HG02759 (cell line): ENCODE measurements around the gene NUP85.
"Not testable (repeated sequence)": the region's sequence is repeated elsewhere in the genome, so short reads cannot be mapped to it uniquely, and the experiment has no call there.

Source experiments
- ATAC-seq: cut with Tn5 transposase; IDR thresholded peaks from one replicate; pipeline ENCODE4 v1.9.1; 2021; ENCODE audit warnings: mild to moderate bottlenecking, moderate library complexity; ENCODE audit not compliant: unreplicated experiment

Gene NUP85

DNA sequence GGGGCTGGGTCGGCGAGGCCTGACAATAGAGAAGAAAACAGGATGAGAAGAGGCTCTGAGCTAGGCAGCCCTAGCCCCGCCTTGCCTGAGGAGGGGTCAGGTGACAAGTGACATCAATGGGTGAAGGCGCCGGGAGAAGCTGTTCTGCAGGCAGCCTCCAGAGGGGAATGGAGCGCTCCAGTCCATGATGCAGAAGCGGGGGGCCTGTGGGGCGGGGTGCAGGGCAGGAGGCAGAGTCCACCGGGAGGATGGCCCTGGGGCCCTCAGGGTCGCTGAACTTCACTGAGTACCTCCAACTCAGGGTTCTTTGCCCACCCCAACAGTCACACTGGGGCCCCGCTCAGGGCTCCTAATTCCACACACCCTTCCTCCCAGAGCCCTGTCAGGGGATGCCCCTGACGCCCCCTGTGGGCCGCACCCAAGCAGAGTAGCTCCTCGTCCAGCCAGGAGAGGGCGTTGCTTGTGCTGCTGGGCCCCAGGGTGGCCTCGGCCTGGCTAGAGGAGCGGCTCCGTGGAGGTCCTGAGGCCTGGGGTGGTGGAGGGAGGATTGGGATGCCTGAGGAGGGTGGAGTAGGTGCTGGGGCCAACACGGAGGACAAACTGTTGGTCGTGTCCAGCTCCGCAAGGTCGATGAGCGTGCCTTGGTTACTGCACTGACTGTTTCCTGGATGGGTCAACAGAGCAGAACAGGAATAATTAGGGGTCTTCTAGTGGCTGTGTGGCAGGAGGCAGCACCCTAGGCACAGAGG is 35.1 kb downstream of the NUP85 start:
- no peak for ATAC-seq

DNA sequence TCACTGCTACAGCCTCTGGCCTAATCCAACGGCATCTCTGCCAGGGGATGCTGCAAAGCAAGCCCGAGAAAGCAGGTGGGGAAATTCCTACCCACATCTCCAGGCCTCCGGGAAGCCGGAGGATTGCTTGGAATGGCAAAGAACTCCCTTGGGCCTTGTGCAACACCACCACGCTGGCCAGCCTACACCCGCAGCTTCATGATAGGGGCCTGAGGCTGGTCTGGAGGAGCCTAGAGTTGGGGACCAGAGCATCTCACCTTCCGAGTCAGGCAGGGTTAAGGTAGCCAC is 35.6 kb downstream of the NUP85 start:
- no peak for ATAC-seq

DNA sequence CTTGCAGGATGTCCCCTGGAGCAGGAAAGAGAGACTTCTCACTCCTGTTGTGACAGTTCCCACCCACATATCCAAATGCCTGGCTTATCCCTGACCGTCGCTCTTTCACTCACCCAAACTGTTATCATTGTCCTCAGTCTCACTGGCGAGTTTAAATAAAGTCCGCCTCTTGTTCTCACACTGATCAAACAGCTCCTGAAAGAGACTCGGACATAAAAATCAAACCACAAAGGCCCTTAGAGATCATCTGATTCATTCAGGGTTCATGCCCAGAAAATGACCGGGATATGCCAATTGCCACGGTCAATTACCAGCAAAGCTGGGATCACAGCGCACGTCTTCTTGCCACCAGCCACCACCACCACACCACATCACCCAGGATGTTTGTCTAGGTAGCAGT is 36.0 kb downstream of the NUP85 start:
- no peak for ATAC-seq

DNA sequence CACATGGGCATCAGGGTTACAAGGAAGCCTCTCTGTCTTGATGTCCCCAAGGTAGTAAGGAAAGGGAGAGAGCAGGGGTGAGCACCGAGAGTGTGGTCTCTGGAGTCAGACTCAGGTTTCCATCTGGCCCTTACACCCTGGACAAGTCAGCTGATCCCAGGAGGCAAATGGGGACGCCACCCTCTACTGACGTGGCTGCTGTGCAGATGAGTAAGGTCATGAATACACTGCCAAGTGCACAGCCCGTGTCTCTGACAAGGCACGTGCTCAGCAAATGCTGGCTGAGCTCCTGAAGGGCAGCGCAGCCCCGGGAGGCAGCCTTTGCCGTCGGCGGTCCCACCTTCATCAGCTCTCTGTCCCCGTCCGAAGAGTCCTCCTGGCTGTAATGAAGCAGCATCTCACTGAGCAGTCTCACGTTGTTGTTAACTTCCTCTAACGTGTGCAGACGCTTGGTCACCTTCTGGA is 36.5 kb downstream of the NUP85 start:
- no peak for ATAC-seq

DNA sequence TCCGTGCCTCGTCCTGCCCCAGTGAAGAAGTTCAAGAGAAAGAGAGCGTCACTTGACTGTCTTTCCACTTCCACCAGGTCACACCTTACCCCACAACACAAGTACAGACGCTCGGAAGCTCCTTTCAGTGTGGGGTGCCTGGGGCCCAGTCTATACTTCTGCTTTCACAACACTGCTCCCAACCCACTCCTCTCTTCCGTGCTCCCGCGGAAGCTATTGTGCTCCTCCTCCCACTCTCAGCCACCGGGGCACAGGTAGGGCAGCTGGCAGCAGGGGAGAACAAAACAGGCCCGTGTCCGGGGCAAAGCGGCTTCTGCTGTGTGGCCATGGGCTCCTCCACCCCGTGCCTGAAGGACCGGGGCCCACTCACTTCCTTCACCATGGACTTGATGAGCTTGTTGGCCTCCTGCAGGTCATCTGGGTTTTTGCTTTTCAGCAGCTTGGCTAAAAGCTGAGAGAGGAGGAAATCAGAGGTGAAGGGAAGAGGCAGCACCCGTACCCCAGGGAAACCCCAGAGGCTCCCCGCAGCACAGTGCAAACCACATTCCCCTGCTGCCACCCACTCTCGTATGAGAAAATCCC is 37.1 kb downstream of the NUP85 start:
- ATAC-seq = no peak

DNA sequence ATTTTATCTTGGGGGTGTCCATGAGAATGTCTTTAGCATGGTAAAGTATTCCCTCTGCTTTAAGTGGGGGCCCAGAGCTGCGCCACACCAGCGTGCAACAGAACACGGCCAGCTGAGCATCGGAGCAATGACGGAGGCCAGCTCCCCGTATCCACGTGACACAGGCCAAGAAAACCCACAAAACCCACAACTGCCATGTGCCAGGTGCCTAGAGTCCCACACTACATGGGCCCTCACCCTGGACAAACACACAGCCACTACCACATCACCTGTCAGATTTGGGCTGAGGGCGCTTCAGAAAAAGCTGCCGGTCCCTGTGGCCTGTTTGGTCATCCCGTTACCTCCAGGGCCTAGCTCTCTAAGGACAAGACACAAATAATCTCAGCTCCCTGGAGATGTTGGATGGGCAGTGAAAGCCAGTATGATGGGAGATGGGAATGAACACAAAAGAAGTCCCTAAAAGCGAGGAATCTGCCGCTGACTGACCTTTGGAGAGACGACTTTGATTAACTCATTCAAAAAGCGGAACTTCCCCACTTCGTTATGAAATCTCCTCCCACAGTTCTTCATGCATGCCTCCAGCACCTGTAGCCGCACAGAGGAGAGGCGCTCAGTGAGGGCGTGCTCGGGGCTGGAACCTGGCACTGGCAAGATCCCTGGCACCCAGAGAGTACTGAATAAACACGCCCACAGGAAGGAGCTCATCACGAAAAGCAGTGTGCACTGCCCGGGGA is 38.8 kb downstream of the NUP85 start:
- ATAC-seq = no peak

DNA sequence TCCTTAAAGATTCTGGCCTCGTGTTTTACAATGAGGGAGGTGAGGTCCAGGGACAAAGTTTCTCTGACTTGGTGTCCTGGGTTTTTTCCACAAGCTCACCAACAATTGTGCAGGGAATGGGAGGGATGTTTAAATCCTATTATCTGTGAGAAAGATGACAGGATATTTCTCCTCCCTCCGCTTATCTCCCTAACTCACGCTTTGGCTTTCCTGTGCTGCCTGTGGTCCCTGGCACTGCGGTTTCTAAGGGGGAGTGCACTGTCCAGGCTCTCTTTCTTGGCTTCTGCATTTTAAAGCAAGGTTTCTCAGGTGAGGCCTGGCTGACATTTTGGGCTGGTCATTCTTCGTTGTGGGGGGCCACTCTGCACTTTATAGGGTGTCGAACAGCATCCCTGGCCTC is 39.5 kb downstream of the NUP85 start:
- no peak for ATAC-seq

DNA sequence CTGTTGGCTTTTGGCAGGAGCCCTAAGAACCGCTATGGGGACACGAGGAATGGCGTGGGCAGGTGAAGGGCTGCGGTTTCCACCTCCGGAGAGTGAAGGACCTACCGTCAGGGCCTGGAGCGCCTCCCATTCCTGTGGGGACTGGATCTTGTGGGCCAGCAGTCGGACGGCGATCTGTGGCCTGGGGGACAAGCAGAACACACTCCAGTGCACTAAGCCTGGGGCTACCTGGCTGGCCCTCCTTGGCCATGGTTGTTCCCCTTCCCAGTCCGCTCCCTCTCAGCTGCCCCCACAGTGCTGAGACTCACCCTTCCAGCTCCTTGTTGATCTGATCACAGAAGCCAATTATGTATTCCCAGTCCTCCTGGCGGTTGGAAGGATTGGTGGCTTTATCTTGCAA is 40.9 kb downstream of the NUP85 start:
- no peak for ATAC-seq

DNA sequence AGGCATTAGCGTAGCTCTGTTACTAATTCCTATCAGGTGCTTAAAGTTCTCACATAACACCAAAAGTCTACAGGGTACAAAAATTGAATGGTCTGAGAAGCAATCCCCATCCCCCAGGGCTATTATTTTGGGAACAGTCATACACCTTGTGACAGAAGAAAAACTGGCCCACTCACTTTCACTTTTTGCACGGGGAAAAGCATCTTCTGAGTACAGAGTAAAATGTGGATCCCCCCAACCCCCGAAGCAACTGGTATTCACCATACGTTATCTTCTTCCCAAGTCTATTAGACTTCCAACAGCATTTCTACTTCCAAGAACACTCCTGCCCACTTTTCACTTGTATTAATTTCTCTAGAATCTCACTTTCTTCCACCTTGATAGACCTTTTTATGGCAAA is 44.1 kb downstream of the NUP85 start:
- ATAC-seq = no peak

DNA sequence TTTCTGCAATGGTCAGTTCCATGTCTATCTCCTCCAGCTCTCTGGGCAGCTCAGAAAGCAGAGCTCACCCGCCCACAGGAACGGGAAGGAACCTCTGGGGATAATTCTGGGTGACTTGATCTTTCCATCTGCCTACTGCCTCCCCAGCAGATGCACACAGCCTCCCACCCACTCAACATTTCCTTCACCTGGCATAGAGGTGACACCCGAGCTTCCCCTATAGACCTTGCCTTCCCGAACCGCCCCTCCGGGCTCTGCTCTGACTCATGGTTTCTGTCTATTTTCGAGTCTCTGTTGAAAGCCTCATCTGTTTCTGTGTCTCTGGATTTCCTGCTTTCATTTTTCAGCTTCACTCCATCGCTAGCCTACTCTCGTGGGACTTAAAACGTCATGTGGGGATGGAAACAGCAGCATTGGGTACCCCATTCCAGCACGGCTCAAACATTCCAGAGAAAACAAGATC is 44.6 kb downstream of the NUP85 start:
- ATAC-seq = peak; percentile 93

DNA sequence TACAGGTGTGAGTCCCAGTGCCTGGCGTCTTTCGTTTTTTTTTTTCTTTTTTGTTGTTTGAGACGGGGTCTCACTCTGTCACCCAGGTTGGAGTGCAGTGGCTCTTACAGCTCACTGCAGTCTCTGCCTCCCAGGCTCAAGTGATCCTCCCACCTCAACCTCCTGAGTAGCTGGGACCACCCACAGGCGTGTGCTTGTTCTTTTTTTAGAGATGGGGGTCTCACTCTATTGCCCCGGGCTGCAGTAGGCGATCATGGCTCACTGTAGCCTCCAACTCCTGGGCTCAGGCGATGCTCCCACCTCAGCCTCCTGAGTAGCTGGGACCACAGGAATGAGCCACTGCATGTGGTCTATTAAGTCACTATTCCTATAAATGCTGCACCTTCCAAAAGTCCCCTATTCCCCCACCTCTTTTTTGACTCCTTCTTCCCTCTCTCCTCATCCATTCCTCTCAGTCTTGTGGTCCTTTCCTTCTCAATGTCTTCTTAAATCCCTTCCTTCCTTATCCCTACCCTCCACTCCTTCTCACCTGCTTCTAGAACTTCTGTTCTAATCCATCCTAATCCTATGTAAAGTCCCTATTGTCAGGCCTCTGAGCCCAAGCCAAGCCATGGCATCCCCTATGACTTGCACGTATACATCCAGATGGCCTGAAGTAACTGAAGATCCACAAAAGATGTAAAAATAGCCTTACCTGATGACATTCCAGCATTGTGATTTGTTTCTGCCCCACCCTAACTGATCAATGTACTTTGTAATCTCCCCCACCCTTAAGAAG is 46.7 kb downstream of the NUP85 start:
- no peak for ATAC-seq

DNA sequence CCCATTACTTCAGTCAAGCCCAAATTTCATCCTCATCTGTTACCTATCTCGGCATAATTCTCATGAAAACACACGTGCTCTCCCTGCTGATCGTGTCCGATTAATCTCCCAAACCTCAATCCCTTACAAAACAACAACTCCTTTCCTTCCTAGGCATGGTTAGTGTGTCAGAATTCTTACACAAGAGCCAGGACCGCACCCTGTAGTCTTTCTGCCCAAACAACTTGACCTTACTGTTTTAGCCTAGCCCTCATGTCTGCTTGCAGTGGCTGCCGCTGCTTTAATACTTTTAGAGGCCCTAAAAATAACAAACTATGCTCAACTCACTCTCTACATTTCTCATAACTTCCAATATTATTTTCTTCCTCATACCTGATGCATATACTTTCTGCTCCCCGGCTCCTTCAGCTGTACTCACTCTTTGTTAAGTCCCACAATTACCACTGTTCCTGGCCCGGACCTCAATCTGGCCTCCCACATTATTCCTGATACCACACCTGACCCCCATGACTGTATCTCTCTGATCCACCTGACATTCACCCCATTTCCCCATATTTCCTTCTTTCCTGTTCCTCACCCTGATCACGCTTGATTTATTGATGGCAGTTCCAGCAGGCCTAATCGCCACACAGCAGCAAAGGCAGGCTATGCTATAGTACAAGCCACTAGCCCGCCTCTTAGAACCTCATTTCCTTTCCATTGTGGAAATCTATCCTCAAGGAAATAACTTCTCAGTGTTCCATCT is 50.6 kb downstream of the NUP85 start:
- ATAC-seq = not testable (repeated sequence)

DNA sequence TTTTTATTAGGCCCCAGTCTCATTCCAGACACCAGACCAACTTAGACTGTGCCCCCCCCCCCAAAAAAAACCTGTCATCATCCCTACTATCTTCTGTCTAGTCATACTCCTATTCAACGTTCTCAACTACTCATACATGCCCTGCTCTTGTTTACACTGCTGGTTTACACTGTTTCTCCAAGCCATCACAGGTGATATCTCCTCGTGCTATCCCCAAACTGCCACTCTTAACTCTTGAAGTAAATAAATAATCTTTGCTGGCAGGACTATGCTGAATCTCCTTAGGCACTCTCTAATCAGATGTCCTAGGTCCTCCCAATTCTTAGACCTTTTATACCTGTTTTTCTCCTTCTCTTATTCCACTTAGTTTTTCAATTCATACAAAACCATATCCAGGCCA is 51.7 kb downstream of the NUP85 start:
- not testable (repeated sequence) for ATAC-seq

DNA sequence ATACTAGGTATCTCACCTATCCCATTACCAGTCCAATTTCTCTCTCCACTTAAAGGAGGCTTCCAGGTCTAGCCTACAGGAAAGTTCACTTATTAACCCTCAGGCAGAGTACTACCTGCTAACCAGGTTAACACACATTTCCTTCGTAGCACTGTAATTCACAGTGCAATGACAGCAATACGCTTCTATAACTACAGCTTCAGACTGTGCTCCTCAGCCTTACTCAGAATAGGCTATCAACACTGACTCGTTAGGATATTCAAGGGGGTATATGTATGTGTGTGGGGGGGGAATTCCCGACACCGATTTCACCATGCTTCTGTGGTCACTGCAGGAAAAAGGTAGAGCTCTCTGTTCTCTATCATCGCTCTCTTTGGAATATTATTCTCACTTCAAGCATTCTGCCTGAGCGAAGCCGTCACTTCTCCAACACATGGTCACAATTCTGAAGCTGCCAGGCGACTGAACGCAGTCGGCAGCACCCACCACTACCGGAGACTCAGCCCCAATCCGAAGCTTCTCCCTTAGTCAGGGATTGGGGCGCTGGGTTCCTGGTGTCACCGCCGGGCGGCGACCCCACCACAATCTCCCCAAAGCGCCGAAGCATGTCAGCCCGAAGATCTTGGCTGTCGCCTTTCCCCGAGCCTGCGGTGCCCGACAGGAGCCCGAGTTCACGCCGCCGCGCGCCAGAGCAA is 55.3 kb downstream of the NUP85 start:
- peak; percentile 20 for ATAC-seq

DNA sequence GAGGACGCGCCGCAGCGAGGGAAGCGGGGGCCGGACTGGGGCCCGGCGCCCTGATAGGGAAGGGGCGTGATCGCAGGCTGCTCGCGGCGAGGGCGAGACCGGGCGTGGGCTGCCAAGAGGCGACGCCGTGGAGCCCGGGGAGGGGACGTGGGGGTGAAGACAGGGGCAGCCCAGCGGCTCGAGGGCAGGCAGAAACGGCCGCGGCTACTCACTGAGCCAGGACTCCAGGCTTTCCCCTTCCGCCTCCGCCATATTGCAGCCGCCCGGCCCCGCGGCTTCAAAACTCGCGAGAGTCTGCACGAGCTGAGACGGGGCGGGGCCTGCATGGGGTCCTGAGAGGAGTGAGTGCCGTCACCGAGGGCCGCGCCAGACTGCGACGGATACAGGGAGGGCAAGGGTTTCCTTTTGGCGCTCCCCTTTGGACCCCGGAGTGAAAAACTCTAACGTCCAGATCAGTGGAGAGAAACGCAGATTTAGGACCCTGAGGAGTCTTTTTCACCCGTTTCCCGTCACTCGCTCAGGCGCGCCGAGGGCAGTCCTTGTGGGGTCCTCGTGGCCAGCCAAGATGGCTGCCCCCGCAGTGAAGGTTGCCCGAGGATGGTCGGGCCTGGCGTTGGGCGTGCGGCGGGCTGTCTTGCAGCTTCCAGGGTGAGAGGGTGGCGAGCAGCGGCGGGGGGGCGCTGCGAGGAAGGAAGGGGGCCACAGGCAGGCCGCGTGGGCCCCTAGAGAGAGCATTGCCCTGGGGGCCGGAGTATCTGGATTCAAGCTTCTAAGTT is 56.0 kb downstream of the NUP85 start, which contains the start of the genes GGA3 and MRPS7:
Gene GGA3, minus strand, starts transcription at position 271 of the 776 bp plus-strand sequence. Its CDS starts 19 bp downstream, at position 252.
Gene MRPS7, plus strand, starts transcription at position 544 of the 776 bp plus-strand sequence. Its CDS starts 22 bp downstream, at position 566.
- ATAC-seq = peak; percentile 90

DNA sequence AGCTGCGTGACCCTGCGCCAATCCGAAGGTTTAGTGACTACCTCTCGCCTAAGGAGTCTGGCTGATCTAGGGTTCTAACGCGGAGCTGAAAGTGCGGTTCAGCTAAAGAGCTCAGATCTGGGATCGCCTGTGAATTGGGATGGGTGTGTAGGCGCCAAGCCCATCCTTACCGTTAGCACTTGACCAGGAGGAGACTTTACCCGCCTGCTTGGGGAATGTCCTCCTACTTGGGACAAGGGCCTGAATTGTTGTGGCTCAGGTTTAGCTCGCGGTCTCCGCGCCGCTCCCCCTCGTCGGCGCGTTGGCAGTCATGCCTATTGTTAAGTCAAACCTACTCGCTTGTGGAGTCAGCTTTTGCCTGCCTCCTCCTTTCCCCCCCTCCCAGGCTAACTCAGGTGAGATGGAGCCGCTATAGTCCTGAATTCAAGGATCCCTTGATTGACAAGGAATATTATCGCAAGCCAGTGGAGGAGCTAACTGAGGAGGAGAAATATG is 56.7 kb downstream of the NUP85 start:
- ATAC-seq = peak; percentile 5

DNA sequence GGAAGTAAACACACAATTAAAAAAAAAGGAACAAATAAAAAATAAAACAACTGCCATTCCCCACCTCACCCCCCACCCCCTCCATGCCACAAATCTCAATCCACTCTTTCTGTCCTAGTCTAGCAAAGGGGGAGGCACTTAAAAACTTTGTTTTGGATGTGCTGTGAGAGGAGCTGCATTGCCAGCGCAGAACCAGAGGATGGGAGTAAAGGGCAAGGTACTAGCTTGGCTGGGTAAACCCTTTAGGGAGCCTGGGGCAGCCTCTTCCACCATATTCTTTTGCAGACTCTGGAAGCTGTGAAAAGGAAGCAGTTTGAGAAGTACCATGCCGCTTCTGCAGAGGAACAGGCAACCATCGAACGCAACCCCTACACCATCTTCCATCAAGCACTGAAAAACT is 57.6 kb downstream of the NUP85 start:
- ATAC-seq = no peak

DNA sequence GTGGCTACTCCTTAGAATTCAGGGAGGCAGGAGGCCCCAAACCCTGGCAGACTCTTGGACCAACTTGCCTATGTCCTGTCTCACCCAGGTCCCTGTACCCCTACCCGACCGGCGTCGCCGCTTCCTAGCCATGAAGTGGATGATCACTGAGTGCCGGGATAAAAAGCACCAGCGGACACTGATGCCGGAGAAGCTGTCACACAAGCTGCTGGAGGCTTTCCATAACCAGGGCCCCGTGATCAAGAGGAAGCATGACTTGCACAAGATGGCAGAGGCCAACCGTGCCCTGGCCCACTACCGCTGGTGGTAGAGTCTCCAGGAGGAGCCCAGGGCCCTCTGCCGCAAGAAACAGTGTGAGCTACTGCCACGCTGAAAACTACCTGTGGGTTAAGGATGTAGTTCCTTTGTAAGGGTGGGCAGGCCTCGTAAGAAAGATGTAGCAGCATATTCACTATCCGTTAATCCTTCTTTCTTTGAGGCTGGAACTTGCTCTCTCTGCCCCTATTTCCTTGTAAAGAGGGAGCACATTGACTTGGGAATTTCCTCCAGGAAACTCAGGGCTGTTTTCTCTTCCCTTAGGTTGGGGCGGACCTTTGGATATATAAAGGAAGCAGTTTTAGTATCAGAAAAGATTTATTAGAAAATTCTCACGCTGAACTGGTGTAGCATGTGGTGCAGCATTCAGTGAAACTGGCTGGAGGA is 60.3 kb downstream of the NUP85 start:
- no peak for ATAC-seq
